HEK293T (cell line): ENCODE data around the gene ZSCAN10.
"Not testable (repeated sequence)": the region's sequence is repeated elsewhere in the genome, so short reads cannot be mapped to it uniquely, and the experiment has no call there.

Experiments
- CTCF ChIA-PET: fragments of 350-600 bp; formaldehyde crosslinking; extraction: SDS; loops from one replicate; lab custom pipeline; 2021; ENCODE audit warnings: antibody characterized with exemption, inconsistent platforms; lab: Yijun Ruan, JAX
- POLR2A ChIA-PET: fragments of 350-600 bp; formaldehyde crosslinking; extraction: SDS; loops from one replicate; lab custom pipeline; 2020; ENCODE audit warnings: antibody characterized with exemption, inconsistent platforms; lab: Yijun Ruan, JAX
- DNase-seq: peaks from one replicate; pipeline ENCODE4 v3.0.0; 2012; ENCODE audit warnings: mixed read lengths; ENCODE audit errors: extremely low spot score
- ARNT ChIP-seq: fragments of 450-650 bp; IDR thresholded peaks from 2 replicates; pipeline ENCODE4 v1.6.1; 2017; ENCODE audit warnings: mild to moderate bottlenecking
- BHLHE40 ChIP-seq: fragments of 450-650 bp; IDR thresholded peaks from 2 replicates; pipeline ENCODE4 v1.6.1; 2016; ENCODE audit warnings: mild to moderate bottlenecking, moderate library complexity, borderline replicate concordance
- CTBP1 ChIP-seq: fragments of 450-650 bp; IDR thresholded peaks from 2 replicates; pipeline ENCODE4 v1.6.1; 2016; ENCODE audit warnings: borderline replicate concordance
- ELF4 ChIP-seq: fragments of 450-650 bp; IDR thresholded peaks from 2 replicates; pipeline ENCODE4 v1.6.1; 2017; ENCODE audit warnings: antibody characterized with exemption
- FOXA1 ChIP-seq: fragments of 450-650 bp; IDR thresholded peaks from 2 replicates; pipeline ENCODE4 v1.6.1; 2016; ENCODE audit warnings: mild to moderate bottlenecking
- FOXK2 ChIP-seq: fragments of 450-650 bp; IDR thresholded peaks from 2 replicates; pipeline ENCODE4 v1.6.1; 2016; ENCODE audit warnings: mild to moderate bottlenecking
- FOXM1 ChIP-seq: fragments of 450-650 bp; IDR thresholded peaks from 2 replicates; pipeline ENCODE4 v1.6.1; 2017; ENCODE audit warnings: mild to moderate bottlenecking, borderline replicate concordance
- HDGF ChIP-seq: fragments of 450-650 bp; IDR thresholded peaks from 2 replicates; pipeline ENCODE4 v1.6.1; 2017; ENCODE audit warnings: antibody characterized with exemption, borderline replicate concordance
- L3MBTL2 ChIP-seq: fragments of 450-650 bp; conservative IDR thresholded peaks from 2 replicates; pipeline ENCODE4 v1.6.1; 2016; ENCODE audit warnings: mild to moderate bottlenecking
- LEF1 ChIP-seq: fragments of 450-650 bp; IDR thresholded peaks from 2 replicates; pipeline ENCODE4 v1.6.1; 2017; ENCODE audit warnings: mild to moderate bottlenecking, borderline replicate concordance
- NFRKB ChIP-seq: fragments of 450-650 bp; IDR thresholded peaks from 2 replicates; pipeline ENCODE4 v1.6.1; 2016; ENCODE audit warnings: mild to moderate bottlenecking, moderate library complexity
- SP1 ChIP-seq: fragments of 450-650 bp; IDR thresholded peaks from 2 replicates; pipeline ENCODE4 v1.6.1; 2017
- SUZ12 ChIP-seq: fragments of 450-650 bp; IDR thresholded peaks from 2 replicates; pipeline ENCODE4 v1.6.1; 2016; ENCODE audit warnings: mild to moderate bottlenecking
- TARDBP ChIP-seq: fragments of 450-650 bp; IDR thresholded peaks from 2 replicates; pipeline ENCODE4 v1.6.1; 2016
- ZNF384 ChIP-seq: fragments of 450-650 bp; IDR thresholded peaks from 2 replicates; pipeline ENCODE4 v1.6.1; 2016
- TF ChIP-seq, protein P1 (sequence below): fragments of 450-650 bp; IDR thresholded peaks from 2 replicates; pipeline ENCODE4 v1.6.1; 2016

Gene ZSCAN10

DNA sequence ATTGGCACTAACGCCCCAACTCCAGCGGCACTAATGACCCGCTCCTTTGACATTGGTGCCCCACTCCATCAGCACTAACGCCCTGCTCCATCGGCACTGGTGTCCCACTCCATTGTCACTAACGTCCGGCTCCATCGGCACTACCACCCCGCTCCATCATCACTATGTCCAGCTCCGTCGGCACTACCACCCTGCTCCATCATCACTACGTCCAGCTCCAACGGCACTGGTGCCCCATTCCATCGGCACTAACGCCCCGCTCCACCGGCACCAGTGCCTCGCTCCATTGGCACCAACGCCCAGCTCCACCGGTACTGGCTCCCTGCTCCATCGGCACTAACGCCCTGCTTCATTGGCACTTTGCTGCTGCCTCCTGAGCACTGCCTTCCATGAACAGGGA lies 43.2 kb upstream of the ZSCAN10 start:
- ChIA-PET CTCF (no interaction called here), POLR2A (interaction anchor here (1.0 kb wide), 1 partner anchor 30 kb away, joined by 4 read pairs; the partner anchor contains the start of gene ZNF205)
- TF ChIP-seq FOXA1 (no peak), FOXM1 (no peak), ELF4 (no peak), NFRKB (no peak), ARNT (no peak), SP1 (no peak), TARDBP (no peak), CTBP1 (no peak), L3MBTL2 (no peak), FOXK2 (no peak), HDGF (no peak), SUZ12 (no peak), BHLHE40 (no peak), LEF1 (no peak), ZNF384 (no peak)
- TF ChIP-seq, protein P1, sequence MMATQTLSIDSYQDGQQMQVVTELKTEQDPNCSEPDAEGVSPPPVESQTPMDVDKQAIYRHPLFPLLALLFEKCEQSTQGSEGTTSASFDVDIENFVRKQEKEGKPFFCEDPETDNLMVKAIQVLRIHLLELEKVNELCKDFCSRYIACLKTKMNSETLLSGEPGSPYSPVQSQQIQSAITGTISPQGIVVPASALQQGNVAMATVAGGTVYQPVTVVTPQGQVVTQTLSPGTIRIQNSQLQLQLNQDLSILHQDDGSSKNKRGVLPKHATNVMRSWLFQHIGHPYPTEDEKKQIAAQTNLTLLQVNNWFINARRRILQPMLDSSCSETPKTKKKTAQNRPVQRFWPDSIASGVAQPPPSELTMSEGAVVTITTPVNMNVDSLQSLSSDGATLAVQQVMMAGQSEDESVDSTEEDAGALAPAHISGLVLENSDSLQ: no peak
- DNase-seq: no peak

DNA sequence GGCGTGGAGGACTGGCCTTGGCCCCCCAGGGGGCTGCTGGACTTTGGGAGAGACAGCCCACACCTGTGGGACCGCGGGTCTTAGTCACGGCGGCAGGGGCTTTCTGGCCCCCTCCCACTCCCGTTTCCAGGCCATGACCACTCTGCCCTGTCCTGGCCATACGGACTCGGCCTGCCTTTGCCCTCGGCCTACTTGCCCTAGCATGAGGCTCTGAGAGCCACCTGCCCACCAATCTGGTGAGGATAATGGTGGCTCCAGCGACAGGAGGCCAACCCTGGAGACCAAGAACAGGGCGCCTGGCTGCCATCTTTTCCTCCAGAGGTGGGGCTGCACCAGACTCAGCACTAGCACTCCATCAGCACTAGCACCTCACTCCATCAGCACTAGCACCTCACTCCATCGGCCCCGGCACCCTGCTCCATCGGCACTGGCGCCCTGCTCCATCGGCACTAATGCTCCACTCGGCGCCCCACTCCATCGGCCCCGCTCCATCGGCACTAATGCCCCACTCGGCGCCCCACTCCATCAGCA lies 42.8 kb upstream of the ZSCAN10 start:
- TF ChIP-seq FOXA1 (no peak), BHLHE40 (no peak), FOXM1 (no peak), L3MBTL2 (no peak), SUZ12 (no peak), NFRKB (no peak), CTBP1 (no peak), SP1 (no peak), TARDBP (no peak), ELF4 (no peak), HDGF (no peak), ZNF384 (no peak), FOXK2 (no peak)
- TF ChIP-seq, protein P1: no peak
- ChIA-PET CTCF (no interaction called here), POLR2A (interaction anchor here (1.0 to 1.9 kb wide), 2 partner anchors 8 to 29 kb away, joined by 4 to 9 read pairs; partner anchors contain the start of gene ZNF205)
- DNase-seq: no peak

DNA sequence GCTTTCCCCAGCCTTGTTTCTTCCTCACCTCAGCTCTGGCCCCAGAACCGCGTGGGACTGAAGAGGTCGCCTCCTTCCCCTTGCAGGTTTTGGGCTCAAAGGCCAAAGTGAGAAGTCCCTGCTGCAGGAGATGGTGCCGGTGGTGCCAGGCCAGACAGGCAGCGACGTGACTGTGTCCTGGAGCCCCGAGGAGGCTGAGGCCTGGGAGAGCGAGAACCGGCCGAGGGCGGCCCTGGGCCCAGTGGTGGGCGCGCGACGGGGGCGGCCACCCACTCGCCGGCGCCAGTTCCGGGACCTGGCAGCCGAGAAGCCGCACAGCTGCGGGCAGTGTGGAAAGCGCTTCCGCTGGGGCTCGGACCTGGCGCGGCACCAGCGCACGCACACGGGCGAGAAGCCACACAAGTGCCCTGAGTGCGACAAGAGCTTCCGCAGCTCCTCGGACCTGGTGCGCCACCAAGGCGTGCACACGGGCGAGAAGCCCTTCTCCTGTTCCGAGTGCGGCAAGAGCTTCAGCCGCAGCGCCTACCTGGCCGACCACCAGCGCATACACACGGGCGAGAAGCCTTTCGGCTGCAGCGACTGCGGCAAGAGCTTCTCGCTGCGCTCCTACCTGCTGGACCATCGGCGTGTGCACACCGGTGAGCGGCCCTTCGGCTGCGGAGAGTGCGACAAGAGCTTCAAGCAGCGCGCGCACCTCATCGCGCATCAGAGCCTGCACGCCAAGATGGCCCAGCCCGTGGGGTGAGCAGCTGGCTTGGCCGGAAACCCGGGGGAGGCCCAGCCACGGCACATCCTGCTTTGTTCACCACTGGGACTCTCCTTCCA lies 41.7 kb upstream of the ZSCAN10 start:
- DNase-seq: no peak
- ChIA-PET POLR2A (interaction anchor here (1.9 kb wide), 1 partner anchor 9 kb away, joined by 9 read pairs; no protein-coding TSS in a partner anchor), CTCF (no interaction called here)
- TF ChIP-seq ELF4: no peak

DNA sequence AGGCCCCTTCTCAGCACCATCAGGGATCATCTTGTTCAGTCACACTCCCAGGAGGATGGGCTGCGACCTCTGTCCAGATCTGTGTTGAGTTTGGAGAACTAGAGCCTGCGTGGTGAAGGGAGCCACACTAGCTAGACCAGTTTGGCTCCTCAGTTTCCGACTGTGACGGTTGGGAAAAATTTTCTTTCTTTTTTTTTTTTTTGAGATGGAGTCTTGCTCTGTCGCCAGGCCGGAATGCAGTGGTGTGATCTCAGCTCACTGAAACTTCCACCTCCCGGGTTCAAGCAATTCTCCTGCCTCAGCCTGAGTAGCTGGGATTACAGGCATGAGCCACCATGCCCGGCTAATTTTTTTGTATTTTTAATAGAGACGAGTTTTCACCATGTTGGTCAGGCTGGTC lies 40.5 kb upstream of the ZSCAN10 start:
- CTCF ChIA-PET, DNase-seq: not testable (repeated sequence)
- POLR2A ChIA-PET: interaction anchor here (1.3 kb wide), 1 partner anchor 10 kb away, joined by 4 read pairs; no protein-coding TSS in a partner anchor

DNA sequence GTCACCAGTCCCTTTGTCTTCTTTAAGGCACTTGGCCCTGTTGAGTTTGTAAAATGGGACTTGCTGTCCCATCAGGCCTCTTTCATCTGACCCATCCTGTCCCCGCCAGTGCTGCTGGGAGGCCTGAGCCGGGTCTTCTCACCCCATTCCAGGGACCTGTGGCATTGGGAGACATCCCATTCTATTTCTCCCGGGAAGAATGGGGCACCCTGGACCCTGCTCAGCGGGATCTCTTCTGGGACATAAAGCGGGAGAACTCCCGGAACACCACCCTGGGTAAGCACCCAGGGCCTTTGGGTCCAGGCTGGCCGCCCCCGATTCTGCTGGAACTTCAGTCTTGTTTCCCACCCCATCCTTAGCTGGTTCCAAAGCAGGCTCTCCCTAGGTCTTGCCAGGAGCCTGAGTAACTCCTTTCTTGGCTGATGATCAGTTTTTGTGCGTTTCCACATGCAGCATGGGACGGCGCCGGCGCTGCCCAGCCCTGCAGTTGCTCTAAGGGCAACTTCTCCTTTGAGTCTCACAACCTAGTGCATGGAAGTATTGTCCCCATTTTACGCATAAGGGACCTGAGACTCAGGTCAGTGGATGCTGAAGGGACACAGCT lies 39.8 kb upstream of the ZSCAN10 start:
- TF ChIP-seq SUZ12: no peak
- DNase-seq: no peak
- POLR2A ChIA-PET: interaction anchor here (1.3 kb wide), 1 partner anchor 10 kb away, joined by 4 read pairs; no protein-coding TSS in a partner anchor
- CTCF ChIA-PET: interaction anchor here (1.2 kb wide), 1 partner anchor 10 kb away, joined by 4 read pairs; no protein-coding TSS in a partner anchor

DNA sequence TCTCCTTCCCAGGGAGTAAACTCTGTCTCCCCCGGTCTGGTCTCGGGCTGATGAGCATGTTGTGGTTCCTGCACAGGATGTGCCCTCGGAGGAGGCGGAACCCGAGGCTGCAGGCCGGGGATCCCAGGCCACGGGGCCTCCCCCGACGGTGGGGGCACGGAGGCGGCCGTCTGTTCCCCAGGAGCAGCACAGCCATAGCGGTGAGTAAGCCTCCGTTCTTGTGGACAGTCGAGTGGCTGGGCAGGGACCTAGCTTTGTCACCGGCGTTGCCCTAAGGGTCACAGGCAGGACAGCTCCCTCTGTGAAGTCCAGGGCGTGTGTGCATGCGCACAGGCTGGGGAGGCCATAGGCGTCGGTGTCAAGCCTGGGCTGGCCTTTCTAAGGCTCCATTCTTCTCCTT lies 39.2 kb upstream of the ZSCAN10 start:
- ChIA-PET POLR2A (interaction anchor here (1.3 to 2.0 kb wide), 2 partner anchors 11 kb away, joined by 4 to 13 read pairs; no protein-coding TSS in a partner anchor), CTCF (interaction anchor here (1.2 kb wide), 1 partner anchor 9 kb away, joined by 4 read pairs; no protein-coding TSS in a partner anchor)
- TF ChIP-seq CTBP1: no peak
- TF ChIP-seq ZNF384: no peak
- no peak for TF ChIP-seq FOXA1
- TF ChIP-seq L3MBTL2: no peak
- no peak for TF ChIP-seq FOXK2
- no peak for TF ChIP-seq SUZ12
- TF ChIP-seq, protein P1: no peak
- no peak for TF ChIP-seq SP1
- no peak for DNase-seq
